Lower leg skin (tissue), 3 donors: ENCODE measurements around the gene CD46.
"Not testable (repeated sequence)": the region's sequence is repeated elsewhere in the genome, so short reads cannot be mapped to it uniquely, and the experiment has no call there.

Source experiments
- POLR2A ChIP-seq, 2 donors: fragments of 450-650 bp; IDR thresholded peaks; one replicate each; pipeline ENCODE4 v1.6.1; 2016 to 2017; ENCODE audit warnings: antibody characterized with exemption in 2 of 2, mild to moderate bottlenecking in 1 of 2, moderate library complexity in 1 of 2
- TF ChIP-seq, protein P1 (sequence below), 3 donors: fragments of 450-650 bp; IDR thresholded peaks; one replicate each; pipeline ENCODE4 v1.5.1; 2016; ENCODE audit warnings: antibody characterized with exemption in 3 of 3, mild to moderate bottlenecking in 3 of 3, moderate library complexity in 2 of 3

GRCh38 chr1:207728200-207728858 is 23.5 kb upstream of the CD46 start:
- TF ChIP-seq, protein P1, sequence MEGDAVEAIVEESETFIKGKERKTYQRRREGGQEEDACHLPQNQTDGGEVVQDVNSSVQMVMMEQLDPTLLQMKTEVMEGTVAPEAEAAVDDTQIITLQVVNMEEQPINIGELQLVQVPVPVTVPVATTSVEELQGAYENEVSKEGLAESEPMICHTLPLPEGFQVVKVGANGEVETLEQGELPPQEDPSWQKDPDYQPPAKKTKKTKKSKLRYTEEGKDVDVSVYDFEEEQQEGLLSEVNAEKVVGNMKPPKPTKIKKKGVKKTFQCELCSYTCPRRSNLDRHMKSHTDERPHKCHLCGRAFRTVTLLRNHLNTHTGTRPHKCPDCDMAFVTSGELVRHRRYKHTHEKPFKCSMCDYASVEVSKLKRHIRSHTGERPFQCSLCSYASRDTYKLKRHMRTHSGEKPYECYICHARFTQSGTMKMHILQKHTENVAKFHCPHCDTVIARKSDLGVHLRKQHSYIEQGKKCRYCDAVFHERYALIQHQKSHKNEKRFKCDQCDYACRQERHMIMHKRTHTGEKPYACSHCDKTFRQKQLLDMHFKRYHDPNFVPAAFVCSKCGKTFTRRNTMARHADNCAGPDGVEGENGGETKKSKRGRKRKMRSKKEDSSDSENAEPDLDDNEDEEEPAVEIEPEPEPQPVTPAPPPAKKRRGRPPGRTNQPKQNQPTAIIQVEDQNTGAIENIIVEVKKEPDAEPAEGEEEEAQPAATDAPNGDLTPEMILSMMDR (IDR thresholded peaks at IDR 0.05) = not testable (repeated sequence)
- TF ChIP-seq POLR2A (IDR thresholded peaks at IDR 0.05) = not testable (repeated sequence)
